ENCODE measurements around the gene LMNA.

DNA sequence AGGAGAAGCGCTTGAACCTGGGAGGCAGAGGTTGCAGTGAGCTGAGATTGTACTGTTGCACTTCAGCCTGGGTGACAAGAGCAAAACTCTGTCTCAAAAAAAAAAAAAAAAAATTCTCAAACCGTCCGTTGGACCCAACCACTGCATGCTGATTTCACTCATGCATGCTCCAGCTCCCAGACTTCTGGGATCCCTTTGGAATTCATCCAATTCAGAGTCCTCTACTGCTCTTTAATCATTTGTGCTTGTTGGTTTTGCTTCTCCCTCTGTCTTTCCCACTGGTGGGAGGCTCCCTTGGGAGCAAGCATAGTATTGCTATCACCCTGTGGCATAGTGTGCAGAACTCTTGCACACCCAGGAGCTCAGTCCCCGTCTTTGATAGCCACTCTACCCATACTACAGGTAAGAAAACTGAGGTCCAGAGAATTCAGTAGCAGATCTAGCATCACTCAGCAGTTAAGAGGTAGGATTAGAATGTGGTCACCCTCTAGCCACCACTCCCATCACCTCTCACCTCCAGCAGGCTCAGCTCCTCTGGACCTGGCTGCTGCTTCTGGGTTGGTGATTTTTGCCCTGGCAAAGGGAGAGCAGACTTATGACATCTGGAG, 3.1 kb upstream of the LMNA start:
- TF ChIP-seq BHLHE40 (IDR thresholded peaks at IDR 0.05; ENCODE audit: borderline replicate concordance), result no peak
- TF ChIP-seq SP1 (IDR thresholded peaks at IDR 0.05), result no peak
- TF ChIP-seq FOXM1 (IDR thresholded peaks at IDR 0.05; ENCODE audit: borderline replicate concordance), result no peak
- no peak for TF ChIP-seq CTBP1 (IDR thresholded peaks at IDR 0.05; ENCODE audit: borderline replicate concordance)
- TF ChIP-seq LEF1 (IDR thresholded peaks at IDR 0.05; ENCODE audit: borderline replicate concordance), result no peak
- TF ChIP-seq FOXA1 (IDR thresholded peaks at IDR 0.05), result no peak
- no peak for TF ChIP-seq NFRKB (IDR thresholded peaks at IDR 0.05)
- TF ChIP-seq TARDBP (IDR thresholded peaks at IDR 0.05), result no peak
- TF ChIP-seq ZNF384 (IDR thresholded peaks at IDR 0.05), result no peak
